HEK293 (cell line): ENCODE data around the gene RCL1.

Experiments
- CTCF ChIA-PET: fragments of 350-600 bp; formaldehyde crosslinking; extraction: SDS; loops from one replicate; lab custom pipeline; 2021; ENCODE audit warnings: antibody characterized with exemption; lab: Yijun Ruan, JAX
- POLR2A ChIA-PET: fragments of 300-600 bp; formaldehyde crosslinking; extraction: SDS; loops from one replicate; lab custom pipeline; 2020; ENCODE audit warnings: antibody characterized with exemption, inconsistent platforms; lab: Yijun Ruan, JAX
- H3K27ac ChIP-seq: fragments of 200-500 bp; sonication (Bioruptor generic); 2 replicates; pipeline ENCODE4 v1.5.1; 2014; ENCODE audit warnings: low read depth, low read length, control low read depth, inconsistent platforms; ENCODE audit errors: extremely low read depth
- H3K36me3 ChIP-seq, 2 experiments: fragments of 200-500 bp in 1 of 2; sonication (Bioruptor generic) in 1 of 2; 1 replicate in 1 of 2; 2 replicates in 1 of 2; pipeline ENCODE4 v1.5.1; 2014 to 2017; ENCODE audit warnings: inconsistent platforms in 2 of 2, low read length in 2 of 2; ENCODE audit not compliant: control insufficient read depth in 2 of 2, insufficient read depth in 1 of 2
- H3K4me1 ChIP-seq: fragments of 200-500 bp; sonication (Bioruptor generic); 2 replicates; pipeline ENCODE4 v1.5.1; 2014; ENCODE audit warnings: mild to moderate bottlenecking, low read length, inconsistent platforms; ENCODE audit not compliant: control insufficient read depth, insufficient read depth
- H3K4me3 ChIP-seq: 2 replicates; pipeline ENCODE4 v1.5.1; 2011; ENCODE audit warnings: low read depth, mild to moderate bottlenecking, control low read depth, low read length, moderate library complexity
- H3K9me3 ChIP-seq: fragments of 200-500 bp; sonication (Bioruptor generic); 2 replicates; pipeline ENCODE4 v1.5.1; 2014; ENCODE audit warnings: low read depth, low read length, inconsistent platforms; ENCODE audit not compliant: control insufficient read depth, insufficient read depth
- BCL11B ChIP-seq: fragments of 450-650 bp; formaldehyde crosslinking; IDR thresholded peaks from 2 replicates; pipeline ENCODE4 v1.5.1; 2016; ENCODE audit warnings: low read depth, missing biosample characterization, missing genetic modification characterization
- KLF1 ChIP-seq: fragments of 450-650 bp; formaldehyde crosslinking; IDR thresholded peaks from 2 replicates; pipeline ENCODE4 v1.5.1; 2016; ENCODE audit warnings: missing biosample characterization, missing genetic modification characterization
- KLF10 ChIP-seq: fragments of 450-650 bp; IDR thresholded peaks from 2 replicates; pipeline ENCODE4 v1.5.1; 2018; ENCODE audit warnings: missing biosample characterization, mild to moderate bottlenecking, missing genetic modification characterization
- KLF7 ChIP-seq: fragments of 450-650 bp; formaldehyde crosslinking; IDR thresholded peaks from 2 replicates; pipeline ENCODE4 v1.5.1; 2016; ENCODE audit warnings: missing biosample characterization, missing genetic modification characterization, borderline replicate concordance
- PRDM1 ChIP-seq: fragments of 450-650 bp; formaldehyde crosslinking; IDR thresholded peaks from 2 replicates; pipeline ENCODE4; 2016; ENCODE audit warnings: missing biosample characterization, missing genetic modification characterization
- SP3 ChIP-seq: fragments of 450-650 bp; formaldehyde crosslinking; IDR thresholded peaks from 2 replicates; pipeline ENCODE4 v1.5.1; 2016; ENCODE audit warnings: missing biosample characterization, missing genetic modification characterization
- ZIC2 ChIP-seq: fragments of 450-650 bp; formaldehyde crosslinking; IDR thresholded peaks from 2 replicates; pipeline ENCODE4 v1.5.1; 2016; ENCODE audit warnings: missing biosample characterization, missing genetic modification characterization
- ZNF302 ChIP-seq: fragments of 450-650 bp; formaldehyde crosslinking; IDR thresholded peaks from 2 replicates; pipeline ENCODE4 v1.5.1; 2016; ENCODE audit warnings: missing biosample characterization, missing genetic modification characterization, low read depth
- ZNF341 ChIP-seq: fragments of 450-650 bp; formaldehyde crosslinking; IDR thresholded peaks from 2 replicates; pipeline ENCODE4; 2016; ENCODE audit warnings: low read depth, missing biosample characterization, missing genetic modification characterization
- ZNF423 ChIP-seq: fragments of 450-650 bp; formaldehyde crosslinking; IDR thresholded peaks from 2 replicates; pipeline ENCODE4 v1.5.1; 2016; ENCODE audit warnings: missing biosample characterization, missing genetic modification characterization
- ZNF449 ChIP-seq: fragments of 450-650 bp; formaldehyde crosslinking; IDR thresholded peaks from 2 replicates; pipeline ENCODE4 v1.5.1; 2017; ENCODE audit warnings: missing biosample characterization, mild to moderate bottlenecking, missing genetic modification characterization, moderate library complexity
- ZNF518A ChIP-seq: fragments of 450-650 bp; formaldehyde crosslinking; conservative IDR thresholded peaks from 2 replicates; pipeline ENCODE4 v1.5.1; 2016; ENCODE audit warnings: low read depth, missing biosample characterization, missing genetic modification characterization
- ZNF529 ChIP-seq: fragments of 450-650 bp; formaldehyde crosslinking; IDR thresholded peaks from 2 replicates; pipeline ENCODE4 v1.5.1; 2017; ENCODE audit warnings: missing genetic modification characterization, missing biosample characterization; ENCODE audit not compliant: insufficient replicate concordance
- ZNF600 ChIP-seq: fragments of 450-650 bp; formaldehyde crosslinking; IDR thresholded peaks from 2 replicates; pipeline ENCODE4 v1.5.1; 2016; ENCODE audit warnings: missing biosample characterization, missing genetic modification characterization
- ZNF610 ChIP-seq: fragments of 450-650 bp; formaldehyde crosslinking; IDR thresholded peaks from 2 replicates; pipeline ENCODE4 v1.5.1; 2016; ENCODE audit warnings: missing biosample characterization, missing genetic modification characterization, borderline replicate concordance
- ZNF624 ChIP-seq: fragments of 450-650 bp; formaldehyde crosslinking; IDR thresholded peaks from 2 replicates; pipeline ENCODE4 v1.5.1; 2017; ENCODE audit warnings: missing biosample characterization, missing genetic modification characterization
- ZNF747 ChIP-seq: fragments of 450-650 bp; formaldehyde crosslinking; IDR thresholded peaks from 2 replicates; pipeline ENCODE4 v1.5.1; 2016; ENCODE audit warnings: missing biosample characterization, missing genetic modification characterization
- ZNF76 ChIP-seq: fragments of 450-650 bp; formaldehyde crosslinking; IDR thresholded peaks from 2 replicates; pipeline ENCODE4; 2016; ENCODE audit warnings: low read depth, missing biosample characterization, missing genetic modification characterization, borderline replicate concordance
- ZNF768 ChIP-seq: fragments of 450-650 bp; formaldehyde crosslinking; IDR thresholded peaks from 2 replicates; pipeline ENCODE4 v1.5.1; 2018; ENCODE audit warnings: missing biosample characterization, mild to moderate bottlenecking, missing genetic modification characterization
- TF ChIP-seq, protein P1 (sequence below): fragments of 450-650 bp; IDR thresholded peaks from 2 replicates; pipeline ENCODE4 v1.5.1; 2018; ENCODE audit warnings: missing biosample characterization, missing genetic modification characterization

RCL1 gene

GRCh38 chr9:4792572-4793458 is at the start of gene RCL1 (continued):
- peak; percentile 93 for TF ChIP-seq ZNF449 (tag by site-specific recombination)
- TF ChIP-seq ZNF341 (tag by site-specific recombination) = peak; percentile 80
- TF ChIP-seq BCL11B = peak; percentile 52; the same call in 1 of the 2 replicates
- TF ChIP-seq ZNF610 (tag by site-specific recombination) = peak; percentile 64
- no peak for TF ChIP-seq ZNF423 (tag by site-specific recombination)
- no peak for TF ChIP-seq ZNF747 (tag by site-specific recombination)
- peak; percentile 52; the same call in 1 of the 2 replicates for TF ChIP-seq ZNF76 (tag by site-specific recombination)
- peak; percentile 47 for TF ChIP-seq ZNF600 (tag by site-specific recombination)
- TF ChIP-seq KLF1 (tag by site-specific recombination) = 0 out of 2 replicates have a peak, but pooled peaks have one; percentile 15

DNA sequence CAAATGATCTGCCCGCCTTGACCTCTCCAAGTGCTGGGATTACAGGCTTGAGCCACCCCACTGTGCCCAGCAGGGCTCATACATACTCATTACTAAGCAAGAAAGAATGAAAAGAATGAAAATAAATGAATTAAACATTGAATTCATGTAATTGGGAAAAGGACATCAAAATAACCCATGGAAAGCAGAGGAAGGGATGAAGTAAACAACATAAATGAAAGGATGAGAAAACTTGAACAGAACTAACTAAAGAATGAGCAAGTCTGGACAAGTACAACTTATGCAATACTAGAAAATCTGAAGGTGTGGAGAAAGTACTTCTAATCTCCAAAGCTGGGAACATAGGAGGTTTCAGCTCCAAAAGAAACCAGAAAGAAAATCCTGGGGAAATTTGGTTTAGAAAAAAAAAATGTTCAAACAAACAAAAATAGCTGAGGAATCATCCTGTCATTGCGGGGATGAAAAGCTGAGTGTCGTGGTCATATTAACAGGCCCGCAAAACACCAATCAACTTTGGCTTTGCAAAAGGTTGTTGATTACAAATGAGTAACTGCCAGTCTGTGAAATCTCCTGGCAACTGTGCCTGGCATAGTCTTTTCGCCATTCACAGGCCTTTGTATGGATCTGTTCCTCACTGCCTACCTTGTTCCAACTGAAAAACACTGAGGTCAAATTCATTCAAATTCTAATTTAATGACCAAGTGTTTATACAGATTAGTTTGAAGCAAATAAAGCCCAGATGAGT is 49.4 kb upstream of the RCL1 start:
- H3K36me3 ChIP-seq = no peaks in the 10 kb centered on the region
- TF ChIP-seq PRDM1 = peak; percentile 87
- TF ChIP-seq KLF7 (tag by site-specific recombination) = no peak
- TF ChIP-seq ZIC2 = peak; percentile 57; the same call in 1 of the 2 replicates
- H3K4me3 ChIP-seq = no peak overlapping the region
- H3K4me1 ChIP-seq = no peaks in the 10 kb centered on the region
- no peaks in the 10 kb centered on the region for H3K9me3 ChIP-seq
- ChIA-PET POLR2A (interaction anchor here (0.5 kb wide), 1 partner anchor 41 kb away, joined by 4 read pairs; no protein-coding TSS in a partner anchor), CTCF (interaction anchor here (0.6 to 4.5 kb wide), 5 partner anchors 15 to 312 kb away, joined by 3 to 25 read pairs (median 4); no protein-coding TSS in a partner anchor)
- H3K27ac ChIP-seq = no peak overlapping the region

DNA sequence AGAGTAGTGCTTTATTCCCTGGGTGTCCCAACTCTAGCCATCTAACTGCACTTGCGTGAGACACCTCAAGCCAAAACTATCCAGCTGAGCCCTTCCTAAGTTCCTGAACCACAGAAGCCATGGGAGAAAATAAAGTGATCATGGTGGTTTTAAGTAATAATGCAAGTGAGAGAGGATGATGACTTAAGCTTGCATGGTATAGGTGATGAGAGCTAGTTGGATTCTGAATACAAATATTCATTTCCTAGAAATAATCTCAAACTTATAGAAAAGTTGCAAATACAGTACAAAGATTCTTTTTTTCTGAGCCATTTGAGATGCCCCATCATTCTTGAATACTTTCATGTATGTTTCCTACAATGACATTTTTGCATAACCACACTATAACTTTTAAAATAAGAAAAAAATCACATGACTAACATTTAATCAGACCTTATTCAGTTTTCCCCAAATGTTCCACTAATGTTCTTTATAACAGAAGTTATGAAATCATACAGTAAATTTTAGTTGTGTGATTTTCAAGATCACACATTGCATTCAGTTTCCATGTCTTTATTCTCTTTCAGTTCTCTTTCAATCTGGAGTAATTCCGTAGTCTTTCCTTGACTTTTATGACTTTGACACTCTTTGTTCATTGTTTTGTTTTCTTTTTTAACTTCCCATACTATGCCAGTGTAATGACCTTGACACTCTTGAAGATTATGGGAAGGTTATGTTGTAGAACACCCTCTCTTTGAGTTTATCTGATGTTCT is 46.3 kb upstream of the RCL1 start:
- no peaks in the 10 kb centered on the region for H3K36me3 ChIP-seq
- H3K9me3 ChIP-seq = no peaks in the 10 kb centered on the region
- POLR2A ChIA-PET = interaction anchor here (1.0 kb wide), 1 partner anchor 691 kb away, joined by 3 read pairs; the partner anchor contains the start of gene PLGRKT
- no peaks in the 10 kb centered on the region for H3K4me1 ChIP-seq
- CTCF ChIA-PET = interaction anchor here (0.6 to 4.5 kb wide), 4 partner anchors 13 to 64 kb away, joined by 3 to 25 read pairs (median 4); no protein-coding TSS in a partner anchor
- no peak overlapping the region for H3K4me3 ChIP-seq
- H3K27ac ChIP-seq = no peak overlapping the region
- TF ChIP-seq ZNF302 (tag by site-specific recombination) = no peak
- no peak for TF ChIP-seq ZNF624 (tag by site-specific recombination)
- no peak for TF ChIP-seq ZNF529 (tag by site-specific recombination)
- TF ChIP-seq ZNF768 = no peak
- TF ChIP-seq ZNF518A (tag by site-specific recombination) = no peak
- TF ChIP-seq, protein P1, sequence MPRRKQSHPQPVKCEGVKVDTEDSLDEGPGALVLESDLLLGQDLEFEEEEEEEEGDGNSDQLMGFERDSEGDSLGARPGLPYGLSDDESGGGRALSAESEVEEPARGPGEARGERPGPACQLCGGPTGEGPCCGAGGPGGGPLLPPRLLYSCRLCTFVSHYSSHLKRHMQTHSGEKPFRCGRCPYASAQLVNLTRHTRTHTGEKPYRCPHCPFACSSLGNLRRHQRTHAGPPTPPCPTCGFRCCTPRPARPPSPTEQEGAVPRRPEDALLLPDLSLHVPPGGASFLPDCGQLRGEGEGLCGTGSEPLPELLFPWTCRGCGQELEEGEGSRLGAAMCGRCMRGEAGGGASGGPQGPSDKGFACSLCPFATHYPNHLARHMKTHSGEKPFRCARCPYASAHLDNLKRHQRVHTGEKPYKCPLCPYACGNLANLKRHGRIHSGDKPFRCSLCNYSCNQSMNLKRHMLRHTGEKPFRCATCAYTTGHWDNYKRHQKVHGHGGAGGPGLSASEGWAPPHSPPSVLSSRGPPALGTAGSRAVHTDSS (tag by site-specific recombination) = no peak
- TF ChIP-seq SP3 (tag by site-specific recombination) = no peak
- no peak for TF ChIP-seq KLF10 (tag by site-specific recombination)
